ENCODE data around the gene ATP6V1E1.

Gene ATP6V1E1

GRCh38 chr22:17548756-17549035, 79.9 kb downstream of the ATP6V1E1 start:
- DNase-seq: no peak

- DNase-seq: no peak
Observed at GRCh38 chr22:17548010-17548755, 80.4 kb downstream of the ATP6V1E1 start.

- DNase-seq: no peak
Observed at GRCh38 chr22:17542452-17542851, 86.1 kb downstream of the ATP6V1E1 start.
